SK-N-SH treated with all-trans-retinoic acid at 6 μM for 48 hours (cell line): ENCODE measurements around the gene DENND1A.

ENCODE experiments used
- ATAC-seq: fragments of 200-7000 bp; cut with Tn5 transposase; 3 replicates; pipeline ENCODE4 v1.9.1; 2020; ENCODE audit warnings: mild to moderate bottlenecking, moderate library complexity
- BACH2 ChIP-seq: fragments of 250-450 bp; sonication (Bioruptor Pico); IDR thresholded peaks from 2 replicates; pipeline ENCODE4 v1.9.0; 2021; ENCODE audit warnings: mild to moderate bottlenecking, borderline replicate concordance
- CREB5 ChIP-seq: fragments of 250-450 bp; sonication (Bioruptor Pico); IDR thresholded peaks from 2 replicates; pipeline ENCODE4 v1.5.1; 2020; ENCODE audit warnings: low read depth, mild to moderate bottlenecking, moderate library complexity
- CSDC2 ChIP-seq: fragments of 250-450 bp; sonication (Bioruptor Pico); IDR thresholded peaks from 2 replicates; pipeline ENCODE4 v1.5.0; 2020; ENCODE audit warnings: mild to moderate bottlenecking, moderate library complexity
- CSRNP3 ChIP-seq: fragments of 250-450 bp; sonication (Bioruptor Pico); IDR thresholded peaks from 2 replicates; pipeline ENCODE4 v1.5.1; 2021; ENCODE audit warnings: mild to moderate bottlenecking, moderate library complexity
- ESRRG ChIP-seq: fragments of 250-450 bp; sonication (Bioruptor Pico); IDR thresholded peaks from 2 replicates; pipeline ENCODE4 v1.6.1; 2021; ENCODE audit warnings: mild to moderate bottlenecking
- OSR1 ChIP-seq: fragments of 250-450 bp; sonication (Bioruptor Pico); IDR thresholded peaks from 2 replicates; pipeline ENCODE4 v1.8.0; 2022; ENCODE audit warnings: moderate library complexity, mild to moderate bottlenecking, inconsistent platforms
- PATZ1 ChIP-seq: fragments of 250-450 bp; sonication (Bioruptor Pico); IDR thresholded peaks from 2 replicates; pipeline ENCODE4 v1.8.0; 2020; ENCODE audit warnings: mild to moderate bottlenecking, moderate library complexity, borderline replicate concordance
- POU6F1 ChIP-seq: fragments of 250-450 bp; sonication (Bioruptor Pico); IDR thresholded peaks from 2 replicates; pipeline ENCODE4 v1.8.0; 2021; ENCODE audit warnings: low read depth, mild to moderate bottlenecking, moderate library complexity, borderline replicate concordance
- PPARA ChIP-seq: fragments of 250-450 bp; sonication (Bioruptor Pico); IDR thresholded peaks from 2 replicates; pipeline ENCODE4 v1.5.0; 2020; ENCODE audit warnings: mild to moderate bottlenecking, borderline replicate concordance
- RARB ChIP-seq: fragments of 250-450 bp; sonication (Bioruptor Pico); IDR thresholded peaks from 2 replicates; pipeline ENCODE4 v1.8.0; 2021; ENCODE audit warnings: mild to moderate bottlenecking, moderate library complexity
- TCF4 ChIP-seq: fragments of 250-450 bp; sonication (Bioruptor Pico); IDR thresholded peaks from 2 replicates; pipeline ENCODE4 v1.8.0; 2021; ENCODE audit warnings: mild to moderate bottlenecking, moderate library complexity, borderline replicate concordance
- TOX ChIP-seq: fragments of 250-450 bp; sonication (Bioruptor Pico); IDR thresholded peaks from 2 replicates; pipeline ENCODE4 v1.8.0; 2021; ENCODE audit warnings: mild to moderate bottlenecking, moderate library complexity, borderline replicate concordance
- TSHZ2 ChIP-seq: fragments of 250-450 bp; sonication (Bioruptor Pico); IDR thresholded peaks from 2 replicates; pipeline ENCODE4 v1.5.0; 2020; ENCODE audit warnings: mild to moderate bottlenecking, moderate library complexity
- ZC3H10 ChIP-seq: fragments of 250-450 bp; sonication (Bioruptor Pico); IDR thresholded peaks from 2 replicates; pipeline ENCODE4 v1.5.1; 2021; ENCODE audit warnings: mild to moderate bottlenecking, moderate library complexity
- ZFP3 ChIP-seq: fragments of 250-450 bp; sonication (Bioruptor Pico); IDR thresholded peaks from 2 replicates; pipeline ENCODE4 v1.5.0; 2020; ENCODE audit warnings: mild to moderate bottlenecking, moderate library complexity
- ZFP30 ChIP-seq: fragments of 450-650 bp; formaldehyde crosslinking; IDR thresholded peaks from 2 replicates; pipeline ENCODE4 v1.5.0; 2022; ENCODE audit warnings: mild to moderate bottlenecking, moderate library complexity
- ZNF565 ChIP-seq: fragments of 450-650 bp; formaldehyde crosslinking; conservative IDR thresholded peaks from 2 replicates; pipeline ENCODE4 v1.5.0; 2020; ENCODE audit warnings: low read depth, mild to moderate bottlenecking, moderate library complexity
- ZNF70 ChIP-seq: fragments of 450-650 bp; formaldehyde crosslinking; IDR thresholded peaks from 2 replicates; pipeline ENCODE4 v1.5.0; 2020; ENCODE audit warnings: mild to moderate bottlenecking, moderate library complexity
- ZNF8 ChIP-seq: fragments of 450-650 bp; formaldehyde crosslinking; IDR thresholded peaks from 2 replicates; pipeline ENCODE4 v1.5.0; 2020; ENCODE audit warnings: mild to moderate bottlenecking, moderate library complexity

Gene DENND1A

GRCh38 chr9:123424552-123425225 is 505.2 kb downstream of the DENND1A start:
- ATAC-seq: no peak
- TF ChIP-seq PPARA (CRISPR knock-in tag) (no peak), ZFP3 (CRISPR knock-in tag) (no peak), TCF4 (CRISPR knock-in tag) (no peak), CSDC2 (CRISPR knock-in tag) (no peak), ZNF565 (no peak), ZFP30 (CRISPR knock-in tag) (no peak), ZNF70 (CRISPR knock-in tag) (no peak), CSRNP3 (no peak), PATZ1 (CRISPR knock-in tag) (no peak), TSHZ2 (CRISPR knock-in tag) (no peak), POU6F1 (CRISPR knock-in tag) (no peak), OSR1 (CRISPR knock-in tag) (no peak), ESRRG (no peak), BACH2 (no peak)

GRCh38 chr9:123424131-123424530 is 505.8 kb downstream of the DENND1A start:
- TF ChIP-seq TOX (CRISPR knock-in tag) (no peak), TCF4 (CRISPR knock-in tag) (no peak), ZNF70 (CRISPR knock-in tag) (no peak), CREB5 (CRISPR knock-in tag) (no peak), POU6F1 (CRISPR knock-in tag) (no peak), CSDC2 (CRISPR knock-in tag) (no peak), ZFP3 (CRISPR knock-in tag) (no peak)
- no peak for ATAC-seq

- TF ChIP-seq ZNF8 (CRISPR knock-in tag) (no peak), TCF4 (CRISPR knock-in tag) (no peak), RARB (CRISPR knock-in tag) (no peak), ZC3H10 (CRISPR knock-in tag) (no peak)
- no peak for ATAC-seq
Observed at GRCh38 chr9:123423311-123423640, 506.6 kb downstream of the DENND1A start.
